ENCODE measurements around the gene BIRC3. TPM values are rescaled to one million over a fixed set of nuclear protein-coding genes. Genes with fewer than 3 reads are reported as not detected.
"Not testable (repeated sequence)": the region's sequence is repeated elsewhere in the genome, so short reads cannot be mapped to it uniquely, and the experiment has no call there.

Gene BIRC3
- total RNA-seq, 1 donor from 2014 or later = 0.16 TPM

DNA sequence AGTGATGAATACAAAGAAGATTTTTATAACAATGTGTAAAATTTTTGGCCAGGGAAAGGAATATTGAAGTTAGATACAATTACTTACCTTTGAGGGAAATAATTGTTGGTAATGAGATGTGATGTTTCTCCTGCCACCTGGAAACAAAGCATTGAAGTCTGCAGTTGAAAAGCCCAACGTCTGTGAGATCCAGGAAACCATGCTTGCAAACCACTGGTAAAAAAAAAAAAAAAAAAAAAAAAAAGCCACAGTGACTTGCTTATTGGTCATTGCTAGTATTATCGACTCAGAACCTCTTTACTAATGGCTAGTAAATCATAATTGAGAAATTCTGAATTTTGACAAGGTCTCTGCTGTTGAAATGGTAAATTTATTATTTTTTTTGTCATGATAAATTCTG lies 5.3 kb downstream of the BIRC3 start:
- no peak for DNase-seq (ENCODE audit: low read depth)

DNA sequence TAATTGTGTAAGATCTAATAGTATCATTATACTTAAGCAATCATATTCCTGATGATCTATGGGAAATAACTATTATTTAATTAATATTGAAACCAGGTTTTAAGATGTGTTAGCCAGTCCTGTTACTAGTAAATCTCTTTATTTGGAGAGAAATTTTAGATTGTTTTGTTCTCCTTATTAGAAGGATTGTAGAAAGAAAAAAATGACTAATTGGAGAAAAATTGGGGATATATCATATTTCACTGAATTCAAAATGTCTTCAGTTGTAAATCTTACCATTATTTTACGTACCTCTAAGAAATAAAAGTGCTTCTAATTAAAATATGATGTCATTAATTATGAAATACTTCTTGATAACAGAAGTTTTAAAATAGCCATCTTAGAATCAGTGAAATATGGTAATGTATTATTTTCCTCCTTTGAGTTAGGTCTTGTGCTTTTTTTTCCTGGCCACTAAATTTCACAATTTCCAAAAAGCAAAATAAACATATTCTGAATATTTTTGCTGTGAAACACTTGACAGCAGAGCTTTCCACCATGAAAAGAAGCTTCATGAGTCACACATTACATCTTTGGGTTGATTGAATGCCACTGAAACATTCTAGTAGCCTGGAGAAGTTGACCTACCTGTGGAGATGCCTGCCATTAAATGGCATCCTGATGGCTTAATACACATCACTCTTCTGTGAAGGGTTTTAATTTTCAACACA lies 6.4 kb downstream of the BIRC3 start:
- DNase-seq (ENCODE audit: low read depth) = peak; percentile 44

DNA sequence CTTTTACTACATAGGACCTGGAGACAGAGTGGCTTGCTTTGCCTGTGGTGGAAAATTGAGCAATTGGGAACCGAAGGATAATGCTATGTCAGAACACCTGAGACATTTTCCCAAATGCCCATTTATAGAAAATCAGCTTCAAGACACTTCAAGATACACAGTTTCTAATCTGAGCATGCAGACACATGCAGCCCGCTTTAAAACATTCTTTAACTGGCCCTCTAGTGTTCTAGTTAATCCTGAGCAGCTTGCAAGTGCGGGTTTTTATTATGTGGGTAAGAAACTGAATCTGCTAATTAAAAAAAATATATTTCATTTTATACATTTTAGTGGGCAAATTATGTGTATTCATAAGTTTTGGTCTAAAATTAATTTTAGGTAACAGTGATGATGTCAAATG lies 7.8 kb downstream of the BIRC3 start:
- no peak for DNase-seq (ENCODE audit: low read depth)

DNA sequence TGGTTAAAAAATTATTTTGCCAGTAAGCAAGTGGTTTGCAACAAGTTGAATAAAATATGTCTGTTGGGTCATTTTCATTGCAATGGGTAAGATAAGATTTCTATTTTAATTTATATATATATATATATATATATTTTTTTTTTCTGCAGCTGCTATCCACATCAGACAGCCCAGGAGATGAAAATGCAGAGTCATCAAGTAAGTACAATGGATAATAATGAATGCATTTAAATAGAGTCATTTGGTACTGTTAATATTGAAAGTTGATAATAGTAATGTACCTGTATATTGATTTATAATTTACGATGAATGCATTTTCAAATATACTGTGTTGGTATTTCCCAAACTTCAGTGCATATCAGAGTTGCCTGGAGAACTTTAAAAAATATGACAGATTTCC lies 11.5 kb downstream of the BIRC3 start:
- no peak for DNase-seq (ENCODE audit: low read depth)

DNA sequence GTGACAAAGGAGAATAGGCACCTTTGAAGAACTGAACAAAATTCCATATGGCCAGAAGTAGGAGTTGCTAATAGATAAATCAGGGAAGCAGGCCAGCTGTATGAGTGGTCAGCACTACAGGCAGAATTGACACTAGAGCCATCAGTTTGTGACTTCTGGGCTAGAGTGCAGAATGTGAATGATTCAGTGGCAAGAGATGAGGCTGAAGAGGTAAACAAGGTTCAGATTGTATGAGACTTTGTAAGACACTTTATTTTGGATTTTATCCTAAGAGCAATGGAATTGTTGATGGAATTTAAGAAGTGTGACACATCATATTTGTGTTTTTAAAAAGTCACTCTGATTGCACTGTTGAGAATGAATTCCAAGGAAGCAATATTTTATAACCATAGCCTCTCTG lies 12.9 kb downstream of the BIRC3 start:
- DNase-seq (ENCODE audit: low read depth) = no peak

DNA sequence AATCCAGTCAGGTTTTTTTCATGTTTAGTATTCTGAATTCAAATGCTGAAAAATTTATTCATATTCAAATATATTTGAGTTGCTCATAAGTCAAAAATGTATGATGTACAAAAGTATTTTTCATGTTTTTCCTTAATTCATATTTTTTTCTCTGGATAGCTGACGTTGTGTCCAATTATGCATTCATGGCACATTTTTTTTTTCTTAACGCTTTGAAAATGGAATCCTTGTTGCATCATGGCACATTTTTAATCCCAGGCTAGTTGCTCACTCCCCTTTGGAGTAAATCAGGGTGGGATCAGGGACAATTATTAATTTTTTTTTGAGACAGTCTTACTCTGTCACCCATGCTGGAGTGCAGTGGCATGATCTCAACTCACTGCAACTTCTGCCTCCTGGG lies 14.1 kb downstream of the BIRC3 start:
- DNase-seq (ENCODE audit: low read depth) = no peak

DNA sequence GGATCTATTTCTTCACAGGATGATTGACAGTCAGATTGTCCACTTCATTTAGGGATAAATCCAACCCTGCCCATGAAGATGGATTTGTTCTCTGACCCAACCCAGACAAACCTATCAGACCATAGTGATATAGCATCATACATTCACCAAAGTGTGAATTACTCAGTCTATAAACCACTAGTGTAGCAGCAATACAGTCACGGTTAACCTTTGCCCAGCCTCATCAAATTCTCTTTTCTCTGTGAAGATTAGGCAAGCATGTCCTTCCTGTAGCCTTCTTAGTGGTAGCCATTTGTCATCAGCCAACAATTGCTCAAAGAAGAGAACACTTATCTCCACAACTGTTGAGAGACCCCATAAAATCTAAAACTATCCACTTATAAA lies 15.3 kb downstream of the BIRC3 start:
- no peak for DNase-seq (ENCODE audit: low read depth)

DNA sequence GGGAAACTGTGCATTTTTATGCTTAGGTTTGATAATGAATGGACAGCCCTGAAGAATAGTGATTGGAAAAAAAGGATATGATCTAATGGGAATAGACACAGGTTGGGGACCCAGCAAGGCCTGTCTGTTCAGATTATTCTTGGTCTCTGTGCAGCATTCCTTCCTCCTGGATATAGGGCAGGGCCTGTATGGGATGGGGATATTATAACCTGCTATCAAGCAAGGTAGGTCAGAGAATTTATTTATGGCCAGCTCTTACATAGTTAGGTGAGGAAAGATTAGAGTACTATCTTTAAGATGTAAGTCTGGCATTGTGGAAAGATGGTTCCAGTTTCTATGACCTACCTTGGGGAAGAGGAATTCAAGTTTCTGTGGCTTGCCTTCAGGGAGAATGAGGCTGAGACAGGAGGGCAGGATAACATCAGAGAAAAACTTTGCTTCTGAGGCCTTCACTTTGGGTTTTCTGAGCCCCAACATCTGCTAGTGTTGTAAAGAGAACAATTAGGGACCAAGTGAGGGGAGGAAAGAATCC lies 21.3 kb downstream of the BIRC3 start:
- no peak for DNase-seq (ENCODE audit: low read depth)

DNA sequence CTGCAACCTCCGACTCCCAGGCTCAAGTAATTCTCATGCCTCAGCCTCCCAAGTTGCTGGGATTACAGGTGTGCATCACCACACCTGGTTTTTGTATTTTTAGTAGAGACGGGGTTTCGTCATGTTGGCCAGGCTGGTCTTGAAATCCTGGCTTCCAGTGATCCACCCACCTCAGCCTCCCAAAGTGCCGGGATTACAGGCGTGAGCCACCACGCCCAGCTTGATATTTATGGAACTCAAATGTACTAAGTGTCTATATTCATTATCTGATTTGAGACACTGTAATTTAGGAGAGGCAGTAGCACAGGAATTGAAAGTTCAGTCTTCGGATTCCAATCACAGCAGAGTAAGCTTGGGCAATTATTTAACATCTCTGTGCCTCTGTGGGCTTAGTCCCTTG lies 24.0 kb downstream of the BIRC3 start:
- not testable (repeated sequence) for DNase-seq (ENCODE audit: low read depth)

DNA sequence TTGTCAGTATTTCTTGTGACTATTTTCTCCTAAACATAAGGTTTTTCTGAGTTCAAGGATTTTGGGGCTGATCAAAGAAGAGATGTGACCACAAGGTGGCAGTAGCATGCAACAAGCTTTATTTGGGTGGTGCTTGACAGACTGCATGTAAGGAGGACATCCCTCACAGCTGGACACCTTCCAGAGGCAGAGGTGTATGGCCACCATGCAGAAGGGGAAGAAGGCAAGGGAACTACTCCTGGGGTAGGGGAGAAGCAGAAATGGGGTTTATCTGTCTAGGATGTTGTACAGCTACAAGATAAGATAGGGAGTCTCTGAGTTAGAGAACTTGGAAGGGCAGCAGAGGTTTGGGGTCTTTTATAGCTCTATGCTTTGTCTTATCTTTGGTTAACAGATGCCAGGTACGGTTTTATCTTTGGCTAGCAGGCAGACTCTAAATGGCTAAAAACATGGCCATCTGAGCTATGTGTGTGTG lies 24.6 kb downstream of the BIRC3 start:
- DNase-seq (ENCODE audit: low read depth) = peak; percentile 85

DNA sequence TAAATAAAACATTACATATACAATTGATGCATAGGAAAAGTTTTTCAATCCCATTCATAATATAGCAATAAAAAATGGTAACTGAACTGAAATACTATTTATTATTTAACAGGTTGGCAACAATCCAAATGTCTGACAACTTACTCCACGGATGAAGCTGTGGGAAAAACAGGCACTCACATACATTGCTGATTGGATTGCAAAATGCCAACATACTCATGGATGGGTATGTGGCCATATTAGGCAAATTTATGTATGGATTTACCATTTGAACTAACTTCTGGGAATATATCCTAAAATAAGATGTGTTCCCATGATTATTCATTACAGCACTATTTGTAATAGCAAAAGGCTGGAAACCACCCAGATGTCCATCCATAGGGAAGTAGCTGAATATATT lies 26.5 kb downstream of the BIRC3 start:
- DNase-seq (ENCODE audit: low read depth) = no peak

DNA sequence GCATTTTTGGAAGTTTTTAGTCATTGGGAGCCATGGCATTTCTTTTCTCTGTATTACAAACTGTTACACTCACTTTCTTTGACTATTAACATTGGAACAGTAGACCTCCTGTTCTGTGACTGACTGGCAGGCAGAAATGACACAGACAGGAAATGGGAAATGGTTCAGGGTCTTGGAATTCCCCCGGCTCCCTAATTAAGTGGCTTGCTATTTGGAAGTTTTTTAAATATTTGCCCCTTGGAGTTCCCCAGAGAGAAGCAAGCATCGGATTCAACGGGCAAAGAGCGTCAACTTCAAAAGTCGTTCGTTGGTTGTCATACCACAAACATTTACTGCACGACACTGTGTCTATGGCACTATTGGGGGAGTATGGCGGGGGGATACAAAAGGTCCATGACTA lies 28.6 kb downstream of the BIRC3 start:
- DNase-seq (ENCODE audit: low read depth) = peak; percentile 45

DNA sequence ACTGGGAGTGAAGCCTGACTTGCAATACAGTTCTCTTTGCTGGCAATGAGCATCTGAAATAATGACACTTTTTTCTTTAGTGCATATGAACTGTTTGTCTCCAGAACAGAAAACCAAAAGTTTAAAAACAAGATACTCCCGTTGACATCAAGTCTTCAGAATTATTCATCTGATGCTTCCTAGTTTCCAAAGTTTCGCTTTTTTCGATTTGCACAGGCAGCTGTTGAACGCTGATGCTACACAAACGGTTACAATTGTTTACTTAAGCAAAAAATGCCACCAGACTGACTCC lies 29.1 kb downstream of the BIRC3 start:
- DNase-seq (ENCODE audit: low read depth) = no peak

DNA sequence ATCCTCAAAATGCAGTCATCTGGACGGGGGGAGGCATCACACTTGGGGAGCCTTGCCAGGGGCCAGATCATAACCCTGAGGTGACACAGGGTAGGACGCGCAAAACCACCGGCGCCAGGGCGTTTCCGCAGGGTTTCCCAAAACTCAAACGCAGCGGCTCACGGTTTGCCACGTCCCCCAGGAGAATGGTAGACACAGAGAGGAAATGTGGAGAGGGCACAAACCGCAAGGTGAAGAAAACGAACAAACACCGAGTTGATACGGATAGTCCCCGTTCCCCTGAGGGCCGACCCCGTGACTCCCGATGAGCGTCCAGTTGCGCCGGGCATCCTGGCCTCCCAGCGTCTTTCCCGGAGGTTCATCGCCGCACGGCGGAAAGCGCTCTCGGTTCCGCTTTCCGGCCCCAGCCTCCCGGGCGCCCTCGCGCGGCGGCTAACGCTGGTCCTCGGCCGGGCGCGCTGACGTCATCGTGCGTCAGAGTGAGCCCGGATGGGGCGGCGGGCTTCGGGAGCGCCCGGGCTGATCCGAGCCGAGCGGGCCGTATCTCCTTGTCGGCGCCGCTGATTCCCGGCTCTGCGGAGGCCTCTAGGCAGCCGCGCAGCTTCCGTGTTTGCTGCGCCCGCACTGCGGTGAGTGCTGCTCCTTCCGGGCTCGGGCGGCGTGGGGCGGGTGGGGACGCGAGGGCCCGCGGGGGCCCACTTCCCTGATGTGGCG lies 29.6 kb downstream of the BIRC3 start, which contains the start of gene BIRC2:
BIRC2 (plus strand) TSS at position 467 of the 714 bp plus-strand sequence. CDS start 2,641 bp downstream, outside the sequence.
- DNase-seq (ENCODE audit: low read depth) = peak; percentile 95

DNA sequence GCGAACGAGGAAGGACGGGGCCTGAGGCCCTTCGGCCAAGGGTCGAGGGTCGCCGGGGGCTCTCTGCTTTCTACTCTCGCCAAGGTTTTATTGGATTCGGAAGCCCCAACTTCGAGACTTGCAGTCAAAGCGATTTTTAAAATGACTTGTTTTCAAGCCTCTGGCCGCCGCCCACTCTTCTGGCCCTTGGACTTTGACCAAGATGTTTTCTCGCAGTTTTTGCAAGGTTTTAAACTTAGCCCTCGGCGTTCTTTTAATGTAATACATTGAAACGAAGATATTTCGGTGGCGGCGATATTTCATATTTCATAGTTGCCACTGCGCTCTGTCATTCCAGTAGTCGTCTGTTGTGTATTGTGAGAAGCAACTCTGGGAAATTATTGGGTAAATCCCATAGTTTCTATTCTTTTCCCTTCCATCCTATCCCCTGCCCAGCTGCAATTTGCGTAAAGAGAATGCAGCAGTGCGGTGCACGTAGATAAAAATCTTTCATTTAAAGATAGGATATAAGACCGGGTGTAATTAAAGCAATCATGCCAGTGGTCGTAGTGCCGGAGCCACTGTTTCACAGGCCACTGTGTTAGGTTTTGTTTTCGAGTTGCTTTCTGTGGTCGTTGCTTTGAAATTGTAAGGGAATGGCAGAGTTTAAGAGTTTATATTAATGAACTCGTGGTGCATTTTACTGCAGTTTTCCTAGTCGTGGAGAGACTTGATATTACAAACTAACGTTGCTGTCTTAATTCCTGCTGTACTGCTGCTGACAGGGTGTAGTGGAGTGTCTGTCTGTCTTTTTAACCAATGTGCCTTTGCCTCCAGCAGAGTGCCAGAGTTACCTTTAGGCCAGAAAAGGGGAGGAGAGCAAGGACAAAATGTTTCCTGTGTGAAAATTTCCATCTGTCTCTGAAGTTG lies 30.4 kb downstream of the BIRC3 start:
- peak; percentile 42 for DNase-seq (ENCODE audit: low read depth)

DNA sequence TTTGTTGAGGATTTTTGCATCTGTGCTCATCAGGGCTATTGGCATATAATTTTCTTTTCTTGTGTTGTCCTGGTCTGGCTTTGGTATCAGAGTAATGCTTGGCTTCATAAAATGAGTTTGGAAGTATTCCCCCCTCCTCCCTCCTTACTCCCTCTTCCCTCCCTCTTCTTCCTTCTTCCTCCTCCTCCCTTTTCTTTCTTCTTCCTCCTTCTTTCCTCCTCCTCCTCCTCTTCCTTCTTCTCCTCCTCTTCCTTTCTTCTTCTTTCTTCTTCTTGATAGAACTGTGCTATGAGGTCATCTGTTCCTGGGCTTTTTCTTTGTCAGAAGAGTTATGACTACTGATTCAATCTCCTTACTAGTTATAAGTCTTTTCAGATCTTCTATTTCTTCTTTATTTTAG lies 39.8 kb downstream of the BIRC3 start:
- no peak for DNase-seq (ENCODE audit: low read depth)

DNA sequence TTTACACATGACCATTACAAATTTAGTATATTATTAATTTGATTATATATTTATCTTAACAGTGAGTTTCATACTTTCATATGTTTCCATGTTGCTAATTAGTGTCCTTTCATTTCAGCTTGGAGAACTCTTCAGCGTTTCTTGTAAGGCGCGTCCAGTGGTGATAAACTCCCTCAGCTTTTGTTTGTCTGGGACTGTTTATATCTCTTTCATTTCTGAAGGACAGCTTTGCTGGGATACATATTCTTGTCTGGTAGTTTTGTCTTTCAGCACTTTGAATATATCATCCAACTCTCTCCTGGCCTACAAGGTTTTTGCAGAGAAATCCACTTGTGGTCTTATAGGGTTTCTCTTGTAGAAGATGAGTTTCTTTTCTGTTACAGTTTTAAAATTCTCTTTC lies 42.1 kb downstream of the BIRC3 start:
- DNase-seq (ENCODE audit: low read depth) = no peak

DNA sequence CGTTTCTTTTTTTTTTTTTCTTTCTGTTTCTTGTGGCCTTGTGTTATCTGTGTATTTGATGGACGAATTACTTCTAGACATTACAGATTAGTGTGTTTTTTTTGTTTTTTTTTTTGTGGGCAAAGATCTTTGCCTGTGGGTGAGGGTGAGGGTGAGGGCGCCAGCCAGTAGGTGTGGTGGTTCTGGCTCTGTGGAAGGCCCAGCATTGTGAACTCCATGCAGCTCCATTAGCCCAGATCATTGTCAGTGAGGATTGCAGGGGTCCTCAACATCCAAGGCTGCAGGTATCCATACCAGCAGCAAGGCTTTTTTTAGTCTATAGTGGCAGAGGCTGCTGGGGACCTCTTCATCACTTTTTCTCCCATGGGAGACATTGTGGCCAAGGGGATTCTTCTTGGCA lies 43.4 kb downstream of the BIRC3 start:
- DNase-seq (ENCODE audit: low read depth) = no peak

DNA sequence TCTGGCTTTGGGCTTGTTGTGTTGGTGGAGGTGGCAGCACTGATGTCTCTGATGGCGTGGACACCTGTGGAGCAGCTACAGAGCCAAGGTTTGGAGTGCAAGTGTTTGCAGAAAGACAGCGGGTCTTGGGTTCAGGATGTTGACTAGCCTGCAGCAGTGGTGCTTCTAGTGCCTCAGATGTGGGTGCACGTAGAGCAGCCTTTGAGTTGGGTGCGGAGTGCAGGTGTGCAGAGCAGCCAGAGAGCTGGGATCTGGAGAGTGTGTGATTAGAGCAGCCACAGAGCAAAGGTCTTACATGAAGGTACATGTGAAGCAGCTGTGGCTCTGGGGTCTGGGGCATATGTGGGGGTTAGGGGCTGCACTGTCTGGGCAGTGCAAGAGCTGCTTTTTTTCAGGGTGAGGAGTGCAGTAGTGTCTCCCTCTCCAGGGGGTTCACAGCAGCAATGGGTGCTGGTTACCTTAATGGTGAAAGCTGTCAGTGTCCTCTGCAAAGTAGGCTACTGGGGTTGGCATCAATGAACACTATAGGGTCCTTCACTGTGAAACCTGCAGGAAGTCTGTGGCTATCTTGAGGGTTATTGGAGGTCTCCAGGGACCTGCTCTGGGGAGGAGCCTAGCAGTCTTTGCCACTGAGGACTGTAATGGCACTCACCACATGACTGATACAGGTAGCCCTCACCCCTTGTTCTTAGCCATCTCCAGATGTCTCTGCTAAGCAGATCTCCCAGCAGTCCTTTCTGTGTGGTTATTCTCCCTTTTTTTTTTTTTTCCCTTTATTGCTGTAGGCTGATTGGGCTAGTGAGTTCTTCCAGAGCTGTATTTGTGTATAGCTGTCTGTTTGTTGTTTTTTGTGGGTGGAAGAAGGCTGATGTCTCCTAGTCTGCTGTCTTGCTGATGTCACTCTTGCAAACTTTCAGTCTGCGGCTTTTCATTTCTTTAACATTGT lies 44.1 kb downstream of the BIRC3 start:
- no peak for DNase-seq (ENCODE audit: low read depth)

DNA sequence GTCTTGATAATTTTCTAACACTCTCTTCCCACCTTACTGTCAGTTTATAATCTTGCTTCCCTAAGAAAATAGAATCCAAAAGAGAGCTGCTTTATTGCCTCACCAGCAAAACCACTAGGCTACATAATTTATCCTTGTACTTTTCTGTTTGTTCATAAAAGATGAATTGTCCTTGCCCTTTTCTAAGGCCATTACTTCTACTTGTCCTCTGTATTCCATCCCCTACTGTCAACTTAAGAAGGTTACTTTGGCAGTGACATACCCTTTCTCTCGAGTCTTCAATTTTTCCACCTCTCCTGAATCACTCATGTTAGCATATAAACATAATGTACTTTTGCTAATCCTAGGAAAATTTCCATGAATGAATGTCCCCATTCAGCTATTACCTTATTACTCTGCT lies 47.7 kb downstream of the BIRC3 start:
- DNase-seq (ENCODE audit: low read depth) = no peak

DNA sequence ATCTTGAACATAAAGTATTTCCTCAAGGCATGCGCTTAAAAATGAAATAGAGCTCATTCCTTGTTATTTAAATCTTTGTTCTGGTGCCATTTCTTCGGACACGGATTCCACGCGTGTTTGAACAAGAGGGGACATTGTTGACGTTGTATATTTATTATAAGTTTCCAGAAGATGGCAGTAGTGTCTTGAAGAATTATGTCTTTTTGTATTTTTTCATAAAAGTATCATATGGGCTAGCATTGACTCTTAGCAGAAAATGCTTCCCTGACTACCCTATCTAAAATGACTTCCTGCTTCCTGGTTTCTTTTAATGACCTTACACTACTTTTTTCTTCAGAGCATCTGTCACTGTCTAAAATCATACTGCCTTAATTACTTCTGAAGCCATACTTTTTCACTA lies 50.1 kb downstream of the BIRC3 start:
- peak; percentile 10 for DNase-seq (ENCODE audit: low read depth)
